ENCODE results near the gene PLA1A.
A peak's percentile ranks its signal among the peaks of the same experiment; 100 is the strongest.

PLA1A gene

DNA sequence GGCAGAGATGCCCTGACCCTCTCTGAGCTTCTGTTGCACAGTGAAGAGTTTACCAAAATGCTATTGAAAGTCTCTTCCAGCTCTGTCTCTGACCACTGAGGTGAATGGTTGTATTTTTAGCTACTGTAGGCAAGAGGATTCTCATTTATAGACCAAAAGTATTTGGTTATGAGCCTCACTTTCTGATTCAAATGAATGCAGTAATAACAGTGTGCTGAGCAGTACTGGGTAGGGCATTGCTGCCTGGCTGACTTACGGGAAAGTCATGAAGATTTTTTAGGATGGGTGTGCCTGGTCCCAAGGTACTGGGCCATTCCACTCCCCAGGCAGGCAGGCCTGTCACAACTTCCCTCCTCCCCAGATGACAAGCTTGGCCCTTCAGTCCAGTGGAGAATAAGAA lies 15.5 kb downstream of the PLA1A start:
- DNase-seq = no peak

DNA sequence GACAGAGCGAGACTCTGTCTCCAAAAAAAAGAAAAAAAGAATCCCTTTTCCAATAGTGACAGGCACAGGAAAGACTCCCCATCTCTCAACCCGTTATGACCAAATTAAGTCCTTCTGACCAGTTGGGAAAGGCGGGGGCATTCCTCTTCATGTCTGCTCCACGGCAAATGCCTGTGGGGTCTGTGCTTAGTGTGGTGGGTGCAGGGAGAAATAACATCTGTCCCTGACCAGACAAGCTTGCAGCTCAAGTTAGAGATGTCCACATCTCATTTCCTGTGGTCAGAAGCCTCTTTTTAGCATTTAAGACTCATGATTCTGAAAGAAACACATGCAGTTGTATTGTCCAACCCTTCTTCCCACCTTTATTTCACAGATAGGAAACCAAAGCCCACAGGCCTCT lies 16.2 kb downstream of the PLA1A start:
- no peak for DNase-seq

DNA sequence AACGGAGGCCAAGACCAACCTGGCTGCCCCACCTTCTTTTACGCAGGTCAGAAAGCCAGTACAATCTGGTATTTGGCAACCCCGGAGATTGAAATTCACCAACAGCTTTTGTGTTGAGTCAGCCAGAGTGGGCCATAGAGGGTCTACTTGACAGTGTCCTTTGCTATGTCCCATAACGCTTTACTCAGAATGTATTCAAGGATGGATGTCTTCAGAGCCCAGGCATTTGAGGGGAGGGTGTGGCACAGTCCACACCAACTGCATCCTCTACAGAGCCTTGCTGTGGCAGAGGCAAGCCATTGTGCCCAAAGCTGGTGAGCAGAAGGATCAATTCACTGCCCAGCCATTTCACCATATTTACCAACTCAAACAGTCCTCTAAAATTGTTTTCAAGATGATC lies 18.4 kb downstream of the PLA1A start:
- no peak for DNase-seq

DNA sequence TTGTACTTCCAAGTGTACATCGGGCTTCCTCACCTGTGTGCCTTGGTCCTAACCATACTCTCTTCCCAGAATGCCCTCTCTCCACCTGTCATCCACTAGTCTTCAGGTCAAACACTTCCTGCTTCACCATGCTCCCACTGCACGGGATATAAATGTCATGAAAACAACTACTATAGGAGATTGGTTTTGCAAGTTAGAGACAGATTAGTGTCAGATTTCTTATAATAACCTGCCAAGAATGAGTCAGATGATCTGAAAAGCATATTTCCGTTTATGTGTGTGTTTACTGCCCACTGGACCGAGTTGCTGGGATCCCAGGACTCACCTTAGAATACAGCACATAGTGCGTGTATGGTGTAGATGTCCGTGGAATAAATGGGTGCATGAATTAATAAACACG lies 21.4 kb downstream of the PLA1A start:
- DNase-seq = no peak

- DNase-seq = no peak
Observed at GRCh38 chr3:119620899-119621298, 23.2 kb downstream of the PLA1A start.

- DNase-seq = no peak
Observed at GRCh38 chr3:119624002-119624720, 26.5 kb downstream of the PLA1A start.

GRCh38 chr3:119625451-119626153 lies 27.9 kb downstream of the PLA1A start:
- no peak for DNase-seq

GRCh38 chr3:119626196-119626595 lies 28.5 kb downstream of the PLA1A start:
- no peak for DNase-seq

DNA sequence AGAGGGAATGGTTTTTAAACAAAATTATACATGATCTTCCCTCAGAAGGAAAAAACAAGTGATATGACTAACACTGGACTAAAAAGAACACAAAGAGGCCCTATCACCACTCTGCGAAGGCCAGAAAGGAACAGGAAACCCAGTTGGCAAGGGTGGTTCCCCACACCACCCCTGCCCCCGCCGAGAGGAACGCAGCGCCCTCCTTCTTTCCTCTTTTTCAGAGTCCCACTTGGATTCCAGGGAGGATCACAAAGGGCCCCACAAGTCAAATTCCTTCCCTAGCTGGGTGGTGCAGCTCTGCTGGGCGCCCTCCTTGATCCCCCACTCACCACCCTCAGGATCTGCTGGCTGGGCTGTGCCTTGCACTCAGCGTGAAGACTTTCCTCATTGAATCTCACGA lies 29.8 kb downstream of the PLA1A start:
- peak; percentile 58 for DNase-seq

- DNase-seq = peak; percentile 31
Observed at GRCh38 chr3:119628390-119628789, 30.7 kb downstream of the PLA1A start.

- no peak for DNase-seq
Observed at GRCh38 chr3:119628816-119629445, 31.2 kb downstream of the PLA1A start.

DNA sequence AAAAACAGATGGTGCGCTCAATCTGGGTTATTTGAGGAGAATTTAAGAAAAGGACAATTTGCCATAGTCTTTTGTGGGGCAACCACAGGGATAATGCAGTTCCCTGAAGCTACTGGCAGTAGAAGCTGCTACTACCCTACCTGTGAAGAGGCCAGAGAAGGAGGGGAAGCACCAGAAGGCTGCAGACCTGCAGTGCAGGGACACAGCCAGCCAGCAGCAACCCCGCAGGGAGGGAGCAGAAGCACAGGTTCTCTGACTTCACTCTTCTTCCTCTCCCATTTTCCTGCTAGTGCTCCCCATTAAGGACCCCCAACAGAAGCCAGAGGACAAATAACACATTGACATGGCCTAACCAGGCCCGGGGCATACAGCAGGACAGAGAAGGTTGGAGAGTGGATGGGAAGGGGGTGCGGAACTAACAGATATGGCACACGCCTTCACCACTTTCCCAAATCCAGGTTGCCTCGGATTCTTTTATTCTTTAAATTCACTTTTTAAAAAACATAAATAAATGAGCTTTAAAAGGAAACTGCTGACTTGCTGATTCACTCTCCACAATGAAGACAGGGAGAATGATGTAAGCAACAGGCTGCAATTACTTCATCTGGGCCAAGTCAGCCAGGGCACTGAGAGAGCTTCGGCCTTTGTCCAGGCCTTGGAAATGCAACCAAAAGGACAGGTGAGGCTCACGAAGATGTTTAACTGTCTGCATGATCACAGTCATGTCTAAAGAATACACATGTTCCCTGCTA lies 32.6 kb downstream of the PLA1A start:
- DNase-seq = peak; percentile 43

DNA sequence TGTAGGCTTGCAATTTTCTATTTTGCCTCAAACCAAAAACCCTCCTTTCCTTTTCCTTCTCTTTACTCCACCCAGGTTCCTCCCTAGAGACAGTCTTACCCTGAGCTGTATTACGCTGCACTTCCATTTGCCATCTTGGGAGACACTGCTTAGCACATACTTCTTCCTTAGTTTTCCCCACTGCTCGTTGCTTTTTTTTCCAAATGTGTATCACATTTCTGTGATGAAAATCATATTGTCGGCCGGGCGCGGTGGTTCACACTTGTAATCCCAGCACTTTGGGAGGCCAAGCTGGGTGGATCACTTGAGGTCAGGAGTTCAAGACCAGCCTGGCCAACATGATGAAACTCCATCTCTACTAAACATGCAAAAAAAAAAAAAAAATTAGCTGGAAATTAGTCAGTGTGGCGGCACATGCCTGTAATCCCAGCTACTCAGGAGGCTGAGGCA lies 33.2 kb downstream of the PLA1A start:
- no peak for DNase-seq

GRCh38 chr3:119631516-119631915 lies 33.8 kb downstream of the PLA1A start:
- no peak for DNase-seq

GRCh38 chr3:119632216-119632615 lies 34.5 kb downstream of the PLA1A start:
- DNase-seq = no peak

GRCh38 chr3:119632829-119633228 lies 35.1 kb downstream of the PLA1A start:
- no peak for DNase-seq

DNA sequence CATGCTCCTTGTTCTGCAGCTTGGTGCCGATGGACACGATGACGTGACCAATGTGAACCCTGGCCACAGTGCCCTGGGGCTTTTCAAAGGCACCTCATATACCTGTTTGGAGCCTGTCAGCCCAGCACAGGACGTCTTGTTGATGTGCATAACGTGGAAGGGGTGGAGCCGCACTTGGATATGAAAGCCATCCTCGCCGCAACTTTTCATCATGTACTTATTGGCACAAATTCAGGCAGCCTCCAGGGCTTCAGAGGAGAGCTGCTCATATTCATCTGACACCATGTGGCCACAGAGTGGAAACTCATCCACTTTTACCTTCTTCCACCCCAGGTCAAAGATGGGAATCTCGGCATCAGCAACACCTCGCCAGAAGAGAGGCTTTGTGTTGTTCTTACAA lies 38.0 kb downstream of the PLA1A start:
- no peak for DNase-seq

DNA sequence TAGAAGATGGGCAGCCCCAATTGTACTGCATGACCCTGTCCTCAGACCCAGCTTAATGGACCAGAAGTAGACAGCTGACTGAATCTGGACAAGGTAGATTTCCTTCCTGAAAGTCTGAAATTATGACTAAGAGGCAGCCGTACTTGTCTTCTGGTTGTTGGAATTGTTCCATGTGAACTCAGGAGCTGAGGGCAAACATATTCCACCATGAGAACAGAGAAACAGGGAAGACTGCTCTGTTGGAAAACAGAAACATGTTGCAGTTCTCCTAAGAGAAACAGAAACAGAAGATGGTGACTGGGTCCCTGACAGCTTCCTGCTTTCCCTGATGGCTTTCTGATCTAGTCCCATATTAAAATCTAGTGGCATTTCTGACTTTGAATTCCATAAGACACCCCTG lies 38.6 kb downstream of the PLA1A start:
- no peak for DNase-seq

- DNase-seq = peak; percentile 40
Observed at GRCh38 chr3:119636891-119637611, 39.4 kb downstream of the PLA1A start.

DNA sequence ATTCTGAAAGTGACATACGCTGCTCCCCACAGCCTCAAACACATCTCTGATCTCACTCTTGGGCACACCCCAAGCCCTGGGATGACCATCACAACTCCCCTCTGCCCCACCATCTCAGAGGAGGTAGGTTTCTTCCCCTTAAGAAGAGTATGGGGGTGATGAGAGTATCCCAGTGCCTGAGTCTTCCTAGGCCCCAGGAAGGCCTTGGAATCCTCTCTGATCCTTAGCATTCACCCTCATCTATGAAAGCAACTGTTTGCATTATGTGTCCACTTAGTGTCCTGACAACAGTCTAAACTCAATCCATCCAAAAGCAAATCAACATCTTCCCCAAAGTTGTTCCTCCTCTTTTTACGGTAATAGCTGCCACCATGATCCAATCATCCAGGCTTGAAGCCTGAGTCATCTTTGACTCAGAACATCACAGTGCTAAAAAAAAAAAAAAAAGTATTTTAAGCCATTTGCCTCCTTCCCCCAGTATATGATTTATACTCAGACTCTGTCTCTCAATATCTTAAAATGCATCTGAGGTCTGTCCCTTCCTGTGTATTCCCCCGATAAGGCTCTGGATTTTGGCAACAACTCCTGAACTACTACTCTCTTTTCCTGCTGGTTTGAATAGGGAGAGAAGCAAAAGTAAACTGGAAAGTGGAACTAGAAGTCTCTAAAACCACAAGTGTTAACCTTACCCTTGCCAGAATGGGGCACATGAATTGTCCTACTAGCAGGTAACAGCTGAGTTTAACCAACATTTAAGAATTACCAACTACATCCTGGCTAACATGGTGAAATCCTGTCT lies 40.2 kb downstream of the PLA1A start:
- DNase-seq = peak; percentile 61

GRCh38 chr3:119639494-119640350 lies 42.0 kb downstream of the PLA1A start:
- DNase-seq = no peak
